Neuron (in vitro differentiated cells): ENCODE results near the gene CYP8B1.
A peak's percentile ranks its signal among the peaks of the same experiment; 100 is the strongest.

ENCODE experiments used
- H2AFZ ChIP-seq: one replicate; pipeline ENCODE4 v1.6.1; 2013; ENCODE audit warnings: low read depth, mild to moderate bottlenecking, inconsistent platforms, low read length, moderate library complexity
- H3K27me3 ChIP-seq: one replicate; pipeline ENCODE4 v1.6.1; 2013; ENCODE audit warnings: low read length; ENCODE audit not compliant: insufficient read depth
- H3K36me3 ChIP-seq: one replicate; pipeline ENCODE4 v1.6.1; 2013; ENCODE audit warnings: low read length; ENCODE audit not compliant: insufficient read depth
- H3K4me1 ChIP-seq: one replicate; pipeline ENCODE4 v1.6.1; 2013; ENCODE audit warnings: low read length; ENCODE audit not compliant: insufficient read depth
- H3K4me3 ChIP-seq: 2 replicates; pipeline ENCODE4 v1.5.1; 2013; ENCODE audit warnings: mild to moderate bottlenecking, low read length, moderate library complexity
- H3K9me3 ChIP-seq: one replicate; pipeline ENCODE4 v1.6.1; 2013; ENCODE audit warnings: low read length

The CYP8B1 gene

GRCh38 chr3:42841332-42841731 is 34.3 kb downstream of the CYP8B1 start:
- Histone ChIP-seq H2AFZ (no peak overlapping the region), H3K4me1 (no peaks in the 10 kb centered on the region), H3K27me3 (peaks cover under 1% of the 10 kb centered on the region), H3K9me3 (no peaks in the 10 kb centered on the region), H3K36me3 (no peaks in the 10 kb centered on the region), H3K4me3 (no peak overlapping the region)

GRCh38 chr3:42839616-42840015 is 36.1 kb downstream of the CYP8B1 start:
- H3K4me3 ChIP-seq: no peak overlapping the region
- H3K27me3 ChIP-seq: no peaks in the 10 kb centered on the region
- no peaks in the 10 kb centered on the region for H3K4me1 ChIP-seq
- no peaks in the 10 kb centered on the region for H3K36me3 ChIP-seq
- H2AFZ ChIP-seq: no peak overlapping the region
- H3K9me3 ChIP-seq: no peaks in the 10 kb centered on the region

GRCh38 chr3:42838571-42838970 is 37.1 kb downstream of the CYP8B1 start:
- Histone ChIP-seq H3K27me3 (no peaks in the 10 kb centered on the region), H2AFZ (no peak overlapping the region)

GRCh38 chr3:42836150-42837123 is 39.2 kb downstream of the CYP8B1 start:
- no peaks in the 10 kb centered on the region for H3K9me3 ChIP-seq

More at GRCh38 chr3:42838571-42838970, 37.1 kb downstream of the CYP8B1 start:
- no peaks in the 10 kb centered on the region for H3K9me3 ChIP-seq
- no peaks in the 10 kb centered on the region for H3K4me1 ChIP-seq
- H3K36me3 ChIP-seq: no peaks in the 10 kb centered on the region
- H3K4me3 ChIP-seq: no peak overlapping the region

GRCh38 chr3:42831321-42831713 is 44.4 kb downstream of the CYP8B1 start:
- H3K36me3 ChIP-seq: no peaks in the 10 kb centered on the region
- H3K4me1 ChIP-seq: peaks cover 2% of the 10 kb centered on the region
- H3K4me3 ChIP-seq: no peak overlapping the region

More at GRCh38 chr3:42836150-42837123, 39.2 kb downstream of the CYP8B1 start:
- H3K4me3 ChIP-seq: no peak overlapping the region
- no peaks in the 10 kb centered on the region for H3K36me3 ChIP-seq
- no peaks in the 10 kb centered on the region for H3K27me3 ChIP-seq
- H3K4me1 ChIP-seq: no peaks in the 10 kb centered on the region
- H2AFZ ChIP-seq: no peak overlapping the region

GRCh38 chr3:42830437-42831320 is 45.0 kb downstream of the CYP8B1 start:
- Histone ChIP-seq H3K36me3 (no peaks in the 10 kb centered on the region), H3K9me3 (no peaks in the 10 kb centered on the region), H3K27me3 (no peaks in the 10 kb centered on the region), H3K4me1 (peaks cover 8% of the 10 kb centered on the region), H3K4me3 (no peak overlapping the region), H2AFZ (peak overlapping the region; percentile 23)

More at GRCh38 chr3:42831321-42831713, 44.4 kb downstream of the CYP8B1 start:
- Histone ChIP-seq H3K9me3 (no peaks in the 10 kb centered on the region), H2AFZ (peak overlapping the region; percentile 23), H3K27me3 (no peaks in the 10 kb centered on the region)

GRCh38 chr3:42829628-42830436 is 45.8 kb downstream of the CYP8B1 start:
- H3K4me1 ChIP-seq: peaks cover 8% of the 10 kb centered on the region
- H3K27me3 ChIP-seq: no peaks in the 10 kb centered on the region
- H3K9me3 ChIP-seq: no peaks in the 10 kb centered on the region
- no peak overlapping the region for H2AFZ ChIP-seq
- no peaks in the 10 kb centered on the region for H3K36me3 ChIP-seq
- H3K4me3 ChIP-seq: no peak overlapping the region

- Histone ChIP-seq H3K4me3 (no peak overlapping the region), H3K36me3 (no peaks in the 10 kb centered on the region), H3K9me3 (peaks cover 1% of the 10 kb centered on the region), H2AFZ (no peak overlapping the region), H3K27me3 (no peaks in the 10 kb centered on the region), H3K4me1 (peaks cover 8% of the 10 kb centered on the region)
Measured at GRCh38 chr3:42829083-42829627, 46.5 kb downstream of the CYP8B1 start.

- Histone ChIP-seq H3K36me3 (no peaks in the 10 kb centered on the region), H3K9me3 (peaks cover 1% of the 10 kb centered on the region), H3K4me1 (peaks cover 20% of the 10 kb centered on the region), H2AFZ (no peak overlapping the region), H3K27me3 (no peaks in the 10 kb centered on the region), H3K4me3 (no peak overlapping the region)
Measured at GRCh38 chr3:42827654-42828053, 48.0 kb downstream of the CYP8B1 start.

GRCh38 chr3:42827023-42827422 is 48.7 kb downstream of the CYP8B1 start:
- Histone ChIP-seq H2AFZ (no peak overlapping the region), H3K4me1 (peaks cover 21% of the 10 kb centered on the region), H3K9me3 (peaks cover 1% of the 10 kb centered on the region)

GRCh38 chr3:42826141-42826540 is 49.5 kb downstream of the CYP8B1 start:
- no peak overlapping the region for H2AFZ ChIP-seq
- peaks cover 1% of the 10 kb centered on the region for H3K9me3 ChIP-seq
- H3K4me1 ChIP-seq: peaks cover 21% of the 10 kb centered on the region
- H3K4me3 ChIP-seq: no peak overlapping the region
- H3K27me3 ChIP-seq: no peaks in the 10 kb centered on the region
- H3K36me3 ChIP-seq: no peaks in the 10 kb centered on the region

More at GRCh38 chr3:42827023-42827422, 48.7 kb downstream of the CYP8B1 start:
- Histone ChIP-seq H3K27me3 (no peaks in the 10 kb centered on the region), H3K4me3 (no peak overlapping the region), H3K36me3 (no peaks in the 10 kb centered on the region)

GRCh38 chr3:42823351-42823750 is 52.3 kb downstream of the CYP8B1 start:
- peak overlapping the region; percentile 0 for H2AFZ ChIP-seq
- H3K4me3 ChIP-seq: no peak overlapping the region
- H3K27me3 ChIP-seq: no peaks in the 10 kb centered on the region
- H3K36me3 ChIP-seq: no peaks in the 10 kb centered on the region
- H3K9me3 ChIP-seq: peaks cover 1% of the 10 kb centered on the region
- H3K4me1 ChIP-seq: peaks cover 29% of the 10 kb centered on the region
